ENCODE measurements around the gene ADARB1. TPM values are rescaled to one million over a fixed set of nuclear protein-coding genes. Genes with fewer than 3 reads are reported as not detected.

ADARB1 gene
- total and polyA plus RNA-seq, 2 donors (not counting 1 experiment from before 2014, with no cell fraction given): 17.1 to 33.3 TPM

GRCh38 chr21:45109831-45110492 lies 35.6 kb downstream of the ADARB1 start:
- H3K9me3 ChIP-seq (ENCODE audit: control extremely low read depth in 1 of 3, control insufficient read depth in 2 of 3, insufficient read depth in 1 of 3, low read length in 2 of 3): peaks cover 0 to 3% (median 0%) of the 10 kb centered on the region in 3 donors
- H3K79me2 ChIP-seq (ENCODE audit: control insufficient read depth, insufficient read depth, low read length): peaks cover 82% of the 10 kb centered on the region
- H3K27ac Mint-ChIP-seq: peak overlapping the region; percentile 75
- intact Hi-C loops (cut with micrococcal nuclease): loop anchor here (1.0 to 5.0 kb wide), 5 partner anchors 18 to 1383 kb away; partner anchors contain the start of gene ADARB1
- 5% methylated on average over 4 of the region's 15 CpGs for WGBS (ENCODE audit: insufficient coverage)
- H2AFZ ChIP-seq (ENCODE audit: insufficient read depth, low read depth, low read length, poor library complexity, severe bottlenecking): no peak overlapping the region
- H3K4me3 ChIP-seq (ENCODE audit: control extremely low read depth in 1 of 5, extremely low read depth in 1 of 5, insufficient read depth in 1 of 5, low read depth in 2 of 5, low read length in 4 of 5): peak overlapping the region; percentile 22 to 60 (median 42)
- H3K4me1 Mint-ChIP-seq: peaks cover 91% of the 10 kb centered on the region
- CTCF ChIA-PET: interaction anchor here (0.7 to 3.7 kb wide), 13 partner anchors 8 to 310 kb away, joined by 3 to 59 read pairs (median 4); partner anchors contain the start of gene SLX9
- peak overlapping the region; percentile 80 for H3K4me2 ChIP-seq (replicated peaks; ENCODE audit: low read depth, low read length, poor library complexity, severe bottlenecking)
- no peaks in the 10 kb centered on the region for H4K20me1 ChIP-seq (ENCODE audit: control insufficient read depth, insufficient read depth, low read length, poor library complexity, severe bottlenecking)
- no peak for TF ChIP-seq EZH2 (IDR thresholded peaks at IDR 0.05; ENCODE audit: borderline replicate concordance, insufficient read depth, low read depth, low read length, poor library complexity, severe bottlenecking)
- TF ChIP-seq CTCF (IDR thresholded peaks at IDR 0.05): no peak
- H3K9me3 Mint-ChIP-seq (ENCODE audit: insufficient read depth): no peaks in the 10 kb centered on the region
- ATAC-seq (ENCODE audit: low read depth): peak; percentile 83
- H3K27me3 Mint-ChIP-seq: no peaks in the 10 kb centered on the region
- H3K27me3 ChIP-seq (replicated peaks in 1 of 4; ENCODE audit: control extremely low read depth in 1 of 4, control insufficient read depth in 3 of 4, insufficient read depth in 4 of 4, low read length in 3 of 4): no peaks in the 10 kb centered on the region
- DNase-seq: peak; percentile 90
- peak overlapping the region; percentile 83 to 94 for H3K27ac ChIP-seq (ENCODE audit: low read length in 2 of 2)
- peak overlapping the region; percentile 64 for H3K9ac ChIP-seq (ENCODE audit: low read length)
- peaks cover 91 to 94% of the 10 kb centered on the region in 2 donors for H3K4me1 ChIP-seq (ENCODE audit: control insufficient read depth in 2 of 2, insufficient read depth in 2 of 2, low read length in 2 of 2)
- POLR2A ChIA-PET: interaction anchor here (0.9 to 2.1 kb wide), 3 partner anchors 12 to 236 kb away, joined by 3 to 5 read pairs (median 3); partner anchors contain the start of gene PTTG1IP
- H3K36me3 ChIP-seq (replicated peaks in 1 of 2; ENCODE audit: control extremely low read depth in 1 of 2, control insufficient read depth in 1 of 2, extremely low read depth in 1 of 2, insufficient read depth in 2 of 2, low read length in 1 of 2): no peaks in the 10 kb centered on the region
- peak overlapping the region; percentile 78 for H3K4me3 Mint-ChIP-seq

Data from B cell (primary cell).